Endothelial cell (in vitro differentiated cells): ENCODE measurements around the gene UACA. TPM values are rescaled to one million over a fixed set of nuclear protein-coding genes. Genes with fewer than 3 reads are reported as not detected.

Source experiments
- DNase-seq: peaks from one replicate; pipeline ENCODE4 v3.0.0; 2021; ENCODE audit warnings: low spot score
- H3K27ac Mint-ChIP-seq: one replicate; pipeline ENCODE4 v1.8.0; 2021; ENCODE audit warnings: mixed read lengths, inconsistent platforms; ENCODE audit not compliant: unreplicated experiment
- H3K27me3 Mint-ChIP-seq: one replicate; pipeline ENCODE4 v1.8.0; 2021; ENCODE audit warnings: mild to moderate bottlenecking, moderate library complexity, mixed read lengths, inconsistent platforms; ENCODE audit not compliant: unreplicated experiment
- H3K36me3 Mint-ChIP-seq: one replicate; pipeline ENCODE4 v1.8.0; 2021; ENCODE audit warnings: mild to moderate bottlenecking, low read depth, mixed read lengths, inconsistent platforms; ENCODE audit not compliant: unreplicated experiment
- H3K4me1 Mint-ChIP-seq: one replicate; pipeline ENCODE4 v1.8.0; 2021; ENCODE audit warnings: mild to moderate bottlenecking, mixed read lengths, inconsistent platforms; ENCODE audit not compliant: unreplicated experiment
- H3K4me3 Mint-ChIP-seq: one replicate; pipeline ENCODE4 v1.8.0; 2021; ENCODE audit warnings: mild to moderate bottlenecking, mixed read lengths, inconsistent platforms; ENCODE audit not compliant: unreplicated experiment
- H3K9me3 Mint-ChIP-seq: one replicate; pipeline ENCODE4 v1.8.0; 2021; ENCODE audit warnings: mixed read lengths, inconsistent platforms; ENCODE audit not compliant: unreplicated experiment
- CTCF ChIP-seq: fragments of 200-600 bp; sonication (generic); IDR thresholded peaks from one replicate; pipeline ENCODE4 v1.5.0; 2021; ENCODE audit warnings: antibody characterized with exemption; ENCODE audit not compliant: unreplicated experiment
- total RNA-seq: library from RNA; stranded (reverse); fragmentation: NEBNext Ultra II Directional; extraction: Animal tissue kit (Norgen Biotek cat#: 25700); gene quantifications from one replicate; pipeline ENCODE4 v1.2.1, GENCODE V29; 2021; ENCODE audit not compliant: unreplicated experiment

UACA gene
- total RNA-seq, 1 donor from 2014 or later = 34.2 TPM

GRCh38 chr15:70627734-70628548 is 135.4 kb downstream of the UACA start:
- Mint-ChIP-seq H3K27me3 (peaks cover 6% of the 10 kb centered on the region), H3K36me3 (peaks cover 5% of the 10 kb centered on the region), H3K9me3 (no peaks in the 10 kb centered on the region), H3K27ac (no peak overlapping the region), H3K4me1 (peaks cover 17% of the 10 kb centered on the region), H3K4me3 (no peak overlapping the region)
- no peak for TF ChIP-seq CTCF
- no peak for DNase-seq

- H3K36me3 Mint-ChIP-seq = peaks cover 5% of the 10 kb centered on the region
- H3K27me3 Mint-ChIP-seq = peaks cover 6% of the 10 kb centered on the region
- no peak for DNase-seq
- TF ChIP-seq CTCF = no peak
- H3K4me1 Mint-ChIP-seq = peaks cover 11% of the 10 kb centered on the region
- H3K27ac Mint-ChIP-seq = no peak overlapping the region
- no peaks in the 10 kb centered on the region for H3K9me3 Mint-ChIP-seq
- no peak overlapping the region for H3K4me3 Mint-ChIP-seq
Observed at GRCh38 chr15:70627322-70627721, 136.0 kb downstream of the UACA start.

GRCh38 chr15:70625438-70625837 is 137.9 kb downstream of the UACA start:
- Mint-ChIP-seq H3K27ac (no peak overlapping the region), H3K27me3 (peaks cover 5% of the 10 kb centered on the region), H3K36me3 (peaks cover 5% of the 10 kb centered on the region), H3K4me1 (no peaks in the 10 kb centered on the region), H3K9me3 (no peaks in the 10 kb centered on the region), H3K4me3 (no peak overlapping the region)
- no peak for TF ChIP-seq CTCF
- no peak for DNase-seq

DNA sequence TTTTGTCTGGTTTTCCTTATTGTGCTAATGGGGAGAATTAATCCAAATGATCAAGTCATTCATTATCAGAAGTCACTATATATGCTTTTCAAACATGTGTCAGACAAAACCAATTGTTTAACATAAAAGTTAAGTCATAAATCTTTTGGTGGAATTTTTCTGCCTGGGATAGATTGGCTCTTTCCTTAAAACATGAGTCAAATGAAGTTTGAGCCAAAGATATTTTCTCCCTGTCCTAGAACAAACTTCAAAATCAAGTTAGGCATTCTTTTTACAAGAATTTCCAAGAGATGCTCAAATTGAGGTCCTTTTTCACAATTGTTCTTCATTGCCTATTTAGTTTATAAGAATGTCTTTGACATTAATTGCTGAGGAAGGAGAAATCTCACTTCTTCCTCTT is 138.3 kb downstream of the UACA start:
- no peaks in the 10 kb centered on the region for H3K9me3 Mint-ChIP-seq
- TF ChIP-seq CTCF = no peak
- peaks cover 5% of the 10 kb centered on the region for H3K27me3 Mint-ChIP-seq
- no peak overlapping the region for H3K4me3 Mint-ChIP-seq
- no peak overlapping the region for H3K27ac Mint-ChIP-seq
- H3K36me3 Mint-ChIP-seq = peaks cover 5% of the 10 kb centered on the region
- DNase-seq = no peak
- no peaks in the 10 kb centered on the region for H3K4me1 Mint-ChIP-seq

GRCh38 chr15:70618929-70619328 is 144.4 kb downstream of the UACA start:
- Mint-ChIP-seq H3K36me3 (no peaks in the 10 kb centered on the region), H3K27me3 (peaks cover 4% of the 10 kb centered on the region), H3K27ac (no peak overlapping the region), H3K4me3 (no peak overlapping the region), H3K4me1 (peaks cover 22% of the 10 kb centered on the region), H3K9me3 (no peaks in the 10 kb centered on the region)
- TF ChIP-seq CTCF = no peak
- no peak for DNase-seq
